Vein endothelial cell (primary cell): ENCODE measurements around the gene GYPC. TPM values are rescaled to one million over a fixed set of nuclear protein-coding genes. Genes with fewer than 3 reads are reported as not detected.

Experiments used
- small RNA-seq: library from RNA; depleted of rRNA; stranded (forward); fragments of <200 nt; gene quantifications from one replicate; pipeline ENCODE3, GENCODE V24; 2012
- total RNA-seq: library from RNA; depleted of rRNA; stranded (reverse); fragments of >200 nt; gene quantifications from 2 replicates; pipeline ENCODE4 v1.2.3, GENCODE V29; 2012

Gene GYPC, protein sequence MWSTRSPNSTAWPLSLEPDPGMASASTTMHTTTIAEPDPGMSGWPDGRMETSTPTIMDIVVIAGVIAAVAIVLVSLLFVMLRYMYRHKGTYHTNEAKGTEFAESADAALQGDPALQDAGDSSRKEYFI
- 120 and 147 TPM in 2 replicates for total RNA-seq

DNA sequence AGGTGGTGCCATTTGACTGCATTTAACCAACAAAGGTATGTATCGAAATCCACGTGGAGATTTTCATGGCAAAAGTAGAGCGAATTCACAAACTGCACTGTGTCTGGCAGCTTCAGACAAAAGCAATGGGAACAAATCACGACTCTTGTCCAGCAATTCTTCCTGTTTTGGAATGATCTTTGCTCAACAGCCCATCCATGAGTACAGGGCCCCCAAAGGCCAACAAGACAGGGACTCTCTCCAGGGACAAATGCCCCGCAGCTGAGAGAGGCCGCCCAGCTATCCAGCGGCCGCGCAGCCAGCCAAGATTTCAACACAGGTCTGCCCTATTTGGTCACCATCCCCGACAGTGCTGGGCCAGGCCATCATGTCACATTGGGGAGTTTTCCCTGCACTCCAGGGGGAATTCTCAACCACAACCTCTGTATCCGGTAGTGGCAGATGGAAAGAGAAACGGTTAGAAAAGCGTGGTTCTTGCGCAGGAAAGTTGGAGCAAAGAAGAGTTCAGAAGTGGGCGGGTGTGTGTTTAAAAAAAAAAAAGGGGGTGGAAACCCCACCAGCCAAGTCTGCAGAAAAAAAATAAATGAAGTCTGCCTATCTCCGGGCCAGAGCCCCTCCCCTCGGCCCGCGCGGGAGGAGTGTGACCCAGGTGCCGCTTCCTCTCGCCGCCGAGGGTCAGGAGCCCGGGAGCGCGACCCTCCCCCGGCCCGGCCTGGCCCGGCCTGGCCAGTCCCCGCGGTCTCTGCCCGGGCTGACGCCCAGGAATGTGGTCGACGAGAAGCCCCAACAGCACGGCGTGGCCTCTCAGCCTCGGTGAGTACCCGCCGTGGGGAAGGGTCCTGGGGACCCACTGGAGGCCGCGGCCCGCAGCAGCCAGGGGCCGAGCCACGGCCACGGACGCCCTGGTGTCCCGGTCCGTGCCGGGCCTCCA lies at the start of gene GYPC:
Gene GYPC (plus strand): TSS at position 659 of the 931 bp plus-strand sequence. CDS start 106 bp downstream, at position 765.

Small RNAs within 50 kb of the gene (small RNA-seq; reads per million reads assigned to genes)
- gene RNU6-675P = not detected

Other genes starting within 250 kb of the GYPC start
- not detected in 2 replicates for gene TEX51, start 242.7 kb downstream of the GYPC start, total RNA-seq